ENCODE measurements around the gene KRTAP10-6.

GRCh38 chr21:44555200-44555875, 37.0 kb downstream of the KRTAP10-6 start:
- no peak for TF ChIP-seq CTCF (IDR thresholded peaks at IDR 0.05)
- no peak for TF ChIP-seq POLR2A (IDR thresholded peaks at IDR 0.05; ENCODE audit: low read depth)
- TF ChIP-seq EP300 (IDR thresholded peaks at IDR 0.05) = no peak

Measured in esophagus muscularis mucosa (tissue), 4 donors.